Hepatocyte (in vitro differentiated cells): Measurements from ENCODE around the gene SPAAR.
"Not testable (repeated sequence)": the region's sequence is repeated elsewhere in the genome, so short reads cannot be mapped to it uniquely, and the experiment has no call there.

Source experiments
- EZH2 ChIP-seq: fragments of 200-600 bp; sonication (generic); IDR thresholded peaks from 2 replicates; pipeline ENCODE4 v1.6.1; 2016; ENCODE audit warnings: antibody characterized with exemption, mild to moderate bottlenecking, borderline replicate concordance
- EZH2phosphoT487 ChIP-seq: fragments of 200-600 bp; sonication (generic); IDR thresholded peaks from one replicate; pipeline ENCODE4 v1.6.1; 2018; ENCODE audit warnings: antibody characterized with exemption, mild to moderate bottlenecking, low read depth, moderate library complexity; ENCODE audit not compliant: unreplicated experiment, severe bottlenecking
- TF ChIP-seq, protein P1 (sequence below): fragments of 200-600 bp; sonication (generic); IDR thresholded peaks from 2 replicates; pipeline ENCODE4 v1.5.1; 2016; ENCODE audit warnings: antibody characterized with exemption, mild to moderate bottlenecking; ENCODE audit not compliant: poor library complexity

- TF ChIP-seq, protein P1, sequence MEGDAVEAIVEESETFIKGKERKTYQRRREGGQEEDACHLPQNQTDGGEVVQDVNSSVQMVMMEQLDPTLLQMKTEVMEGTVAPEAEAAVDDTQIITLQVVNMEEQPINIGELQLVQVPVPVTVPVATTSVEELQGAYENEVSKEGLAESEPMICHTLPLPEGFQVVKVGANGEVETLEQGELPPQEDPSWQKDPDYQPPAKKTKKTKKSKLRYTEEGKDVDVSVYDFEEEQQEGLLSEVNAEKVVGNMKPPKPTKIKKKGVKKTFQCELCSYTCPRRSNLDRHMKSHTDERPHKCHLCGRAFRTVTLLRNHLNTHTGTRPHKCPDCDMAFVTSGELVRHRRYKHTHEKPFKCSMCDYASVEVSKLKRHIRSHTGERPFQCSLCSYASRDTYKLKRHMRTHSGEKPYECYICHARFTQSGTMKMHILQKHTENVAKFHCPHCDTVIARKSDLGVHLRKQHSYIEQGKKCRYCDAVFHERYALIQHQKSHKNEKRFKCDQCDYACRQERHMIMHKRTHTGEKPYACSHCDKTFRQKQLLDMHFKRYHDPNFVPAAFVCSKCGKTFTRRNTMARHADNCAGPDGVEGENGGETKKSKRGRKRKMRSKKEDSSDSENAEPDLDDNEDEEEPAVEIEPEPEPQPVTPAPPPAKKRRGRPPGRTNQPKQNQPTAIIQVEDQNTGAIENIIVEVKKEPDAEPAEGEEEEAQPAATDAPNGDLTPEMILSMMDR, result not testable (repeated sequence)
- not testable (repeated sequence) for TF ChIP-seq EZH2phosphoT487, EZH2
Observed at GRCh38 chr9:35934069-35934468, 24.8 kb downstream of the SPAAR start.
